NCI-H345 (cell line): ENCODE data around the gene ZEB2.

ENCODE experiments used
- DNase-seq: peaks from one replicate; lab custom pipeline; 2025; lab: John Stamatoyannopoulos, UW

Gene ZEB2

GRCh38 chr2:144495227-144496091 lies 24.5 kb downstream of the ZEB2 start:
- no peak for DNase-seq

GRCh38 chr2:144493027-144493809 lies 26.7 kb downstream of the ZEB2 start:
- DNase-seq: no peak

DNA sequence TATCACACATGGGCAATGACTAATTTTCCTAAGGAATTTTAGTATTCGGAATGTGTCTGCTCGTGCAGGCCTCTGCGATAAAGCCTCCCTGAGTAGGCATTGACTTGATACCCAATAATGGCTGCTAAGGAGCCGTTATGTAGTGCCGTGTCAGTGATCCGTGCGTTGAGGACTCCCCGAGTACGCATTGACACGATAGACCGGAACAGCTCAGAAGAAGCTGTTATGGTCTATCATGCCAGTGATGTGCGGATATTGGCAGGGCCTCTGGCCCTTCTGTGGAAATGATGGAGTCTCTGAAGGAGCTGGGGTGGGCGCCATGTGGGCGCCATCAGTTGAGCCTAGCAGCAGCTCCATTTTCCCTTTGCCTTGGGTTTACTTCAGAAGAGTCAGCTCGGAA lies 29.1 kb downstream of the ZEB2 start:
- no peak for DNase-seq

GRCh38 chr2:144490017-144490416 lies 29.9 kb downstream of the ZEB2 start:
- no peak for DNase-seq

GRCh38 chr2:144489315-144489916 lies 30.5 kb downstream of the ZEB2 start:
- DNase-seq: peak; percentile 73

DNA sequence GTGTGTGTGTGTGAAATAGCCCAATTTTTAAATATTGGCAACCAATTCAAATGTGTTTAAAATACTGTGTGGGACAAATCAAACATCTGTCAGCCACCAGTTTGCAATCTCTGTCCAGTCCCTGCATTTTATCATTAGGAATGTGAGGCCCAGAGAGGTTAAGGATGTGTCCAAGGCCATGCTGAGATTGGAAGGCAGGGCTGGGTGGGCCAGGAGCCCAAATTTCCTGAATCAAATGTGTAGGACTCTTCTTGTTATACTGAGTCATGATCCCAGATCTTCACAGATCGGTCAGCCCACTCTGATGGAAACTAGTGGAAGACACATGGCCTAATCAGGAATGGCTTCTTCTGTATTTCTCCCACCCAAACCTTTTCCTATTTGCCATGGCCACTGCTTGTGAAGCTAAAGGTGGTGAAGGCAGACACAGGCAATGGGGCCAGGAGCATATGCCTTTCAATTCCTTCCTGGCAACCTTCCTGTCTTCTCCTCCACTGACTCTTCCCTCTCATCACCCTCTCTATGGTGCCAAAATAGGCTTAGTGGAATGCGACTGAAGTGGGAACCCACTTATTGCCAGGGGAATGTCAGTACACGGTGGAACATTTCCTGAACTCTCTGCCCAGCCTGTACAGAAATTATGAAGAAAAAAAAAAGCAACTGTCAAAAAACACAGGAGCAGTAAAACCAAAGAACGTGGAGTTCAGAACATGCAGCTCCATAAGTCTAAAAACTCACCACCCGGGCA lies 35.5 kb downstream of the ZEB2 start:
- DNase-seq: no peak

GRCh38 chr2:144481666-144482065 lies 38.3 kb downstream of the ZEB2 start:
- DNase-seq: no peak

GRCh38 chr2:144481109-144481508 lies 38.8 kb downstream of the ZEB2 start:
- no peak for DNase-seq

DNA sequence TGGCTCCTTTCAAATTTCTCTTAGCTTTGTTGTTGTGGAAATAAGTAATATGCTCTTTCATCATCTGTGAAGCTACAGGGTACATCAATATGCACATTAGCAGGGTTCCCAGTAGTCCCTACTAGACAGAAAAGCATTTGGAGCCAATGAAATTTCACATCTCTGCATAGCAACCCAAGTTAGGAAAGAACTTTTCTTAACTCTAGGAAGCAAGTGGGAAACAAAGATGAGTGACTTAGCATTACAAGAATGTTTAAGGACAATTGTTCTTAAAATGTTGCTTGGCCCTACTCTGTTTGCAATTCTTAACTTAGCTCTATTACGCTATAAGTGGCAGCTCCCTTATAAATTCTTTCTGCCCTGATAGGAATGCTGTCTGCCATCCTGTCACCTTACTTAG lies 39.6 kb downstream of the ZEB2 start:
- no peak for DNase-seq

DNA sequence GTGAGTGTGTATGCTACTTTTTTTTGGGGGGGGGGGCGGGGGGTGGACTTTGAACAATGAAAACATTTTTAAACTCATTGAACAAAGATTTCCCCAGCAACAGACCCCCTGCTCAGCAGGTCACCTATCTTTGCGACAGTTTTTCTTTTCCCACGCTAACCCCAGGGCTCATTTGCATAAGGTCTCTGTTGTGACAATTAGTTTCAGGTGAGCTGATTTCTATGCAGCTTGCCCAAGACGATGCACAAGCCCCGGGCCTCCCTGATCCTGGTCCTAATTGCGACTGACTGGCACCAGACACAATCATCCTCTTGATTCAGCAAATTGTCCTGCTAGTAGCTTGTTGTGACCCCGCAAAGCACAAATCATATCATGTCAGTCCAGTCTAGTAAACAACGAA lies 40.3 kb downstream of the ZEB2 start:
- no peak for DNase-seq

- no peak for DNase-seq
Measured at GRCh38 chr2:144479138-144479537, 40.8 kb downstream of the ZEB2 start.

DNA sequence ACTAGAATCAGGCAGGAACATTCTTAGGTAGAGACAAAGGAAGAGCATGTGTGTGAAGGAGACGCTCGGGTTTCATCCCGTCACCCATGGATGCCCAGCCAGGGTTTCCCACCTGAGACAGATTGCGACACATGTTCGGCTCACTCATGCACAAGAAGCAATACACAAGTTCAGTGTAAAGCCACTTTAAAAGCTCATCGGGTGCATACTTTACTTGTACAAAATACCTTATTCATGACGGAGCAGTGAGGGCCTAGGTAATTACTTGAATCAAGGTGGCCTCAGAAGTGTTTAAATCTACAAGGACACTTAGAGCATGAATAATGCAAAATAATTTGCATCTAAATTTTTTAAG lies 42.0 kb downstream of the ZEB2 start:
- no peak for DNase-seq

DNA sequence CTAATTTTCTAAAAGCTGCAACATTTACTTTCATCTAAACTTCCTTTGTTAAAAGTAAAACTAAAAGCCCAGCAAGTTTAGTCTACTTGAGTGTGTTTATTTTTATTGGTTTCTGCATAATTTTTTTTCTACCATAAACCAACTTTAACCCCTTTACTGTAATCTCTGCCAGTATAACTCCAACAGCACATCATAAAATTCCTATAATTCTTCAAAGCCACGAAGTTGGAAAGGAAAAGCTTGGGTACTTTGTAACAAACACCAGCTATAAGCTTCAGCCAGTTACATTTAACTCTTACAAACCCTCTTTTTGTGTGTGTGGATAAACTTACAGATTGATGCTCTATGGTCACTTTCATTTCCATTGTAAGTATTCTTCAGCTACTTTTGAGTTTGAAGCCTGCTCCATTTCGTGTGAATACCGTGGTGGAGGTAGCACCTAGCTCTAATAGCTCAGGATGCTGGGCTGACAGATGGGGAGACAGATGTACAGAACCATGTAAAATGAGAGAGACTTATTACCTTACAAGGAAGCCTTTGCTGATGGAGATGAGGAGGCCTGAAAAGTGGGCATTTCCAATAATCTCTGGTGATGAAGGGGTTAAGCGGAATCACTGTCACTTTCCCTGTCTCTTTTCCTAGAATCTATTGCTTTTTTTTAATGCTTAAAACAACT lies 42.5 kb downstream of the ZEB2 start:
- no peak for DNase-seq

DNA sequence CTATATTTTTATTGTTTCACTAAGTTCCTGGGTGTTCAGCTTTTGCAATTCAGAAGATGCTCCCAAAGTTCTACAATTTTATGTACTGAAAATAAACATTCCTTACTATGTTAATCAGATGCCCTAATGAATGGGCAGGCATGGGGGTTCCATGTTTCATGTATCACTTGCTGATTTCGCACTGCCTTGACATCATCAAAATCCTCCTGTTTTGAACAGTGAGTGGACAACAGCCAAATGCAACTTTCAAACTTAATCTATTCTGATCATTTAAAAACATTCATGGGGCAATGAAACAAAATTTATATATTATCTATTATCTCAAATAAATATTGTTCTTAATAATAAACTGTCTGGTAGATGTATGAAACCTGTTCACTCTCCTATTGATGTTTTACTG lies 43.2 kb downstream of the ZEB2 start:
- no peak for DNase-seq

DNA sequence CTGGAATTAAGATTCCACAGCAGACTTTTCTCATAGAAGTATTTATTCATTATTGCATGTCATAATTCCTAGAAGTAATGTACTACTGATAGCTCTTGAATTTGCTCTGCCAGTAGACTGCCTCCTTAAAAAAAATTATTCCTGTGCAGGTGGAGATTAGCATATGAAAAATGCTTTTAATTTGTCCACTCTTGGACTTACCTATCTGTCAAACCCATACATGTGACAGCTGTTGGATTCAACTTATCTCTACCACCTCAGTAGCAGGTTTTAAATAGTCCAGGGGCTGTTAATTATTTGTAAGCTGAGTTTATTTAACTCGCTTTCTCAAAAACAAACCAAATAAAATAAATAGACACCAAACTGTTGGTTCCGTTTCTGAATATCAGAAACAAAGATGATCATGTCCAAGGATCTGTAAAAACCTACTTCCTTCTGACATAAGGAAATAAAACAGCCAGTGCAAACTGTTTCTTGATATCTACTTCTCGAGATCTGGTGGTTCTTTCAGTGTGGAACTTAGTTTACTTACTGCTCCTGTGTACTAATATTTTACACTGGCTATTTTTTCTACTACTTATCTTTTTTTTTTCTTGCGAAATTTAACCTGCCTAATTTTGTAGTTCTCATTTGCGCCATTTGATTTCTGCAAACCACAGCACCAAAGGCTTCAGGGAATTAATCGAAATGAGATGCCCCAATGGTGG lies 44.2 kb downstream of the ZEB2 start:
- no peak for DNase-seq

GRCh38 chr2:144475044-144475443 lies 44.9 kb downstream of the ZEB2 start:
- DNase-seq: no peak

- DNase-seq: no peak
Measured at GRCh38 chr2:144474017-144474416, 45.9 kb downstream of the ZEB2 start.

- DNase-seq: no peak
Measured at GRCh38 chr2:144472911-144473310, 47.0 kb downstream of the ZEB2 start.

GRCh38 chr2:144472046-144472412 lies 47.9 kb downstream of the ZEB2 start:
- DNase-seq: no peak

DNA sequence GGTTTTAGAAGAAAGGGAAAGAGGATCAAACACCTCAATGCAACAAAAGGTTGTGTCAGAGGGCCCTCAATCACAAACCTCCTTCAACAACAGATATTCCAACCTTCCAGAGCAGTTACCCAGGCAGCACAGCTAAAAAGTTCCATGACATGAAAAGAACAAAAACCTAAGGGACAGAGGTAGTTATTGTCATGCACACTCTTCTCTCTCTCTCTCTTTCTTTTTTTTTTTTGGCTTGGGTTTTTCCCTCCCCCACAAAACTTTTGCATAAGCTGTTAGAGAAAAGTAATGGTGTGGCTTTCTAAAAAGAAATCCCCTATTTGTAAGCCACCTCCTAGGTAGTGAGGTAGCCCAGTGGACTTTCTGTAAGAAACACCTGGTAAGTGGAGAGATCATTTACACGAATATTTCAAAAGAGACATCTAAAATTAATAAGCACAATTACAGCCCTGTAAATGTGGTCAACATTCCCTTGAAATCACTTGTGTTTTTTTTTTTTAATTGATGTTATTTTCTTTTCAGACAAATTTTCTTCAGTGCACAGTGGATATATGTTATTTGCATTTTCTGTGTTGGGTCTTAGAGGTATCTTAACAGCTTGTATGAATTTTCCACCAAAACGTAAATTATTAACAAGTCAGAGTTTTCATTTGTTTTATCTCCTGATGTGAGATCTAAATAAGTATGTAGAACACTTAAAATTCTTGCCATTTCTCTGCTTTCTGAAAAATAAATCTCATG lies 48.4 kb downstream of the ZEB2 start:
- no peak for DNase-seq
